HCT116 (cell line): ENCODE measurements around the gene DAPK2. TPM values are rescaled to one million over a fixed set of nuclear protein-coding genes. Genes with fewer than 3 reads are reported as not detected.
"Not testable (repeated sequence)": the region's sequence is repeated elsewhere in the genome, so short reads cannot be mapped to it uniquely, and the experiment has no call there.

ENCODE experiments used
- ATAC-seq: fragments of 200-7000 bp; cut with Tn5 transposase; 2 replicates; pipeline ENCODE4 v1.9.1; 2020; ENCODE audit warnings: mild to moderate bottlenecking, moderate library complexity
- BruUV-seq: library from RNA; stranded (reverse); fragments of 400-500 nt; replicated peaks from 2 replicates; lab custom pipeline; 2021; lab: Mats Ljungman, UMichigan
- CTCF ChIA-PET: fragments of 300-600 bp; sonication (Branson Sonifier 250); formaldehyde crosslinking; loops from one replicate; lab custom pipeline; 2021; ENCODE audit warnings: antibody characterized with exemption; lab: Charles Lee
- POLR2A ChIA-PET: fragments of 300-600, 350-600 bp; sonication (Branson Sonifier 250); formaldehyde crosslinking; loops from one replicate; lab custom pipeline; 2021; ENCODE audit warnings: antibody characterized with exemption; lab: Charles Lee
- RAD21 ChIA-PET, 2 experiments: fragments of 300-600 bp; sonication (Branson Sonifier 250); formaldehyde crosslinking; loops; one replicate each; lab custom pipeline; 2023; ENCODE audit warnings: low total read pairs in 2 of 2; ENCODE audit not compliant: uncharacterized antibody in 2 of 2, unreplicated experiment in 2 of 2, low non-redundant PET in 1 of 2; lab: Charles Lee
- DNase-seq: peaks from one replicate; pipeline ENCODE4 v3.0.0-alpha.2; 2010; ENCODE audit warnings: low read depth, low spot score
- H2AFZ ChIP-seq: fragments of 200-600 bp; shearing (Covaris generic), sonication (generic); 2 replicates; pipeline ENCODE4 v1.6.1; 2017; ENCODE audit warnings: low read depth, mixed run types, mixed read lengths, antibody characterized with exemption, low read length; ENCODE audit not compliant: poor library complexity, severe bottlenecking
- H3K27ac ChIP-seq: 2 replicates; pipeline ENCODE4 v1.5.1; 2012; ENCODE audit warnings: low read depth, low read length
- H3K27me3 ChIP-seq: fragments of 200-600 bp; sonication (generic); 2 replicates; pipeline ENCODE4 v1.6.1; 2016; ENCODE audit warnings: mixed run types, low read length, mixed read lengths; ENCODE audit not compliant: insufficient read depth
- H3K36me3 ChIP-seq, 2 experiments: fragments of 200-500 bp in 1 of 2; fragments of 200-600 bp in 1 of 2; sonication (Bioruptor generic) in 1 of 2; sonication (generic) in 1 of 2; 2 replicates each; pipeline versions ENCODE4 v1.5.1 to v1.6.1; 2014 to 2016; ENCODE audit warnings: low read length in 2 of 2, inconsistent platforms in 1 of 2, mixed read lengths in 1 of 2, mixed run types in 1 of 2; ENCODE audit not compliant: insufficient read depth in 2 of 2, control insufficient read depth in 1 of 2
- H3K4me1 ChIP-seq, 2 experiments: fragments of 200-600 bp in 1 of 2; sonication (generic) in 1 of 2; 2 replicates each; pipeline versions ENCODE4 v1.5.1 to v1.6.1; 2012 to 2017; ENCODE audit warnings: low read length in 2 of 2, inconsistent platforms in 1 of 2, mild to moderate bottlenecking in 1 of 2, mixed read lengths in 1 of 2, mixed run types in 1 of 2, moderate library complexity in 1 of 2; ENCODE audit not compliant: insufficient read depth in 2 of 2, control insufficient read depth in 1 of 2
- H3K4me2 ChIP-seq: fragments of 200-600 bp; sonication (generic); 2 replicates; pipeline ENCODE4 v1.6.1; 2017; ENCODE audit warnings: mixed run types, low read length, mixed read lengths
- H3K4me3 ChIP-seq, 2 experiments: fragments of 200-600 bp in 1 of 2; sonication (generic) in 1 of 2; replicated peaks in 1 of 2; 2 replicates each; pipeline ENCODE4 v1.5.1; 2011 to 2016; ENCODE audit warnings: low read length in 2 of 2, control low read depth in 1 of 2, low read depth in 1 of 2, mild to moderate bottlenecking in 1 of 2, mixed read lengths in 1 of 2, mixed run types in 1 of 2
- H3K79me2 ChIP-seq: fragments of 200-600 bp; sonication (generic); 2 replicates; pipeline ENCODE4 v1.6.1; 2017; ENCODE audit warnings: mild to moderate bottlenecking, mixed run types, low read length, moderate library complexity, mixed read lengths; ENCODE audit not compliant: insufficient read depth
- H3K9ac ChIP-seq: fragments of 200-600 bp; sonication (generic); 2 replicates; pipeline ENCODE4 v1.6.1; 2016; ENCODE audit warnings: low read length, mixed read lengths
- H3K9me2 ChIP-seq: fragments of 200-600 bp; sonication (generic), shearing (Covaris generic); 2 replicates; pipeline ENCODE4 v1.6.1; 2017; ENCODE audit warnings: mixed run types, mild to moderate bottlenecking, moderate library complexity; ENCODE audit not compliant: insufficient read depth
- H3K9me3 ChIP-seq, 2 experiments: fragments of 200-500 bp in 1 of 2; fragments of 200-600 bp in 1 of 2; sonication (Bioruptor generic) in 1 of 2; sonication (generic) in 1 of 2; 2 replicates each; pipeline ENCODE4 v1.6.1; 2014 to 2017; ENCODE audit warnings: low read length in 2 of 2, mixed read lengths in 2 of 2, inconsistent platforms in 1 of 2, low read depth in 1 of 2, mild to moderate bottlenecking in 1 of 2, mixed run types in 1 of 2, moderate library complexity in 1 of 2; ENCODE audit not compliant: control insufficient read depth in 1 of 2, insufficient read depth in 1 of 2
- H4K20me1 ChIP-seq: fragments of 200-600 bp; sonication (generic), shearing (Covaris generic); 2 replicates; pipeline ENCODE4 v1.6.1; 2017; ENCODE audit warnings: mixed run types, mild to moderate bottlenecking, moderate library complexity; ENCODE audit not compliant: insufficient read depth
- ZNF274 ChIP-seq: fragments of 200-500 bp; sonication (Bioruptor generic); IDR thresholded peaks from 2 replicates; pipeline ENCODE4 v1.6.1; 2014; ENCODE audit warnings: mild to moderate bottlenecking, low read depth, low read length, inconsistent platforms
- intact Hi-C: fragments of 100-400 bp; cut with micrococcal nuclease; formaldehyde crosslinking; loops from 2 replicates; pipeline ENCODE4 v1.10.0; 2022
- total RNA-seq: library from RNA; stranded (reverse); gene quantifications from one replicate; pipeline ENCODE4 v1.2.1, GENCODE V29; 2021; ENCODE audit not compliant: unreplicated experiment

DAPK2 gene
- total RNA-seq, 1 experiment from 2014 or later, result 4.8 TPM

- H3K4me2 ChIP-seq, H3K27me3 ChIP-seq, H3K4me3 ChIP-seq, POLR2A ChIA-PET, H3K9me3 ChIP-seq, H4K20me1 ChIP-seq, RAD21 ChIA-PET, H2AFZ ChIP-seq, BruUV-seq, DNase-seq, H3K9ac ChIP-seq, H3K27ac ChIP-seq, H3K79me2 ChIP-seq, intact Hi-C loops, H3K9me2 ChIP-seq, H3K36me3 ChIP-seq, ATAC-seq, H3K4me1 ChIP-seq, CTCF ChIA-PET: not testable (repeated sequence)
Measured at GRCh38 chr15:64059104-64059503, 12.8 kb upstream of the DAPK2 start.

- Histone ChIP-seq H3K9ac (no peak overlapping the region), H3K79me2 (no peaks in the 10 kb centered on the region), H3K4me2 (no peak overlapping the region), H3K4me1 (no peaks in the 10 kb centered on the region), H4K20me1 (no peaks in the 10 kb centered on the region), H3K36me3 (no peaks in the 10 kb centered on the region), H2AFZ (peak overlapping the region; percentile 2), H3K27me3 (no peaks in the 10 kb centered on the region), H3K9me2 (no peaks in the 10 kb centered on the region), H3K9me3 (no peaks in the 10 kb centered on the region), H3K4me3 (no peak overlapping the region), H3K27ac (no peak overlapping the region)
- RAD21 ChIA-PET, result no interaction called here
- ATAC-seq (no peak), DNase-seq (no peak)
- no peak for TF ChIP-seq ZNF274
- intact Hi-C loops, result no loop called here
- BruUV-seq, result no TSS peak
- POLR2A ChIA-PET, result no interaction called here
- CTCF ChIA-PET, result no interaction called here
Measured at GRCh38 chr15:64058279-64058678, 12.0 kb upstream of the DAPK2 start.

GRCh38 chr15:64053674-64054073 is 7.4 kb upstream of the DAPK2 start:
- H3K79me2 ChIP-seq, H3K9me3 ChIP-seq, H3K27ac ChIP-seq, ATAC-seq, H3K9me2 ChIP-seq, H3K4me3 ChIP-seq, H4K20me1 ChIP-seq, H3K4me2 ChIP-seq, H2AFZ ChIP-seq, CTCF ChIA-PET, POLR2A ChIA-PET, H3K27me3 ChIP-seq, DNase-seq, BruUV-seq, H3K9ac ChIP-seq, H3K4me1 ChIP-seq, H3K36me3 ChIP-seq, RAD21 ChIA-PET, intact Hi-C loops: not testable (repeated sequence)
